ENCODE data around the gene ZNF546.
"Not testable (repeated sequence)": the region's sequence is repeated elsewhere in the genome, so short reads cannot be mapped to it uniquely, and the experiment has no call there.

The ZNF546 gene

GRCh38 chr19:39996811-39997637, at the start of gene ZNF546:
Gene ZNF546, plus strand, starts transcription at chr19:39997060. Its CDS starts 1,267 bp downstream, at chr19:39998327.
- DNase-seq: peak; percentile 93

- DNase-seq: no peak
Measured at GRCh38 chr19:39949026-39949747, 47.7 kb upstream of the ZNF546 start.

- DNase-seq: no peak
Measured at GRCh38 chr19:39951065-39951650, 45.7 kb upstream of the ZNF546 start.

GRCh38 chr19:39951686-39952085, 45.2 kb upstream of the ZNF546 start:
- DNase-seq: peak; percentile 48

GRCh38 chr19:39953915-39954314, 42.9 kb upstream of the ZNF546 start:
- DNase-seq: no peak

GRCh38 chr19:39957886-39958285, 39.0 kb upstream of the ZNF546 start:
- not testable (repeated sequence) for DNase-seq

- DNase-seq: not testable (repeated sequence)
Measured at GRCh38 chr19:39958942-39959341, 37.9 kb upstream of the ZNF546 start.

GRCh38 chr19:39959407-39959806, 37.5 kb upstream of the ZNF546 start:
- DNase-seq: not testable (repeated sequence)

- DNase-seq: no peak
Measured at GRCh38 chr19:39963898-39964297, 33.0 kb upstream of the ZNF546 start.

- DNase-seq: no peak
Measured at GRCh38 chr19:39966617-39967016, 30.2 kb upstream of the ZNF546 start.

GRCh38 chr19:39967561-39967960, 29.3 kb upstream of the ZNF546 start:
- no peak for DNase-seq

GRCh38 chr19:39968789-39969188, 28.1 kb upstream of the ZNF546 start:
- no peak for DNase-seq

- DNase-seq: no peak
Measured at GRCh38 chr19:39969266-39969665, 27.6 kb upstream of the ZNF546 start.

GRCh38 chr19:39969681-39970424, 27.0 kb upstream of the ZNF546 start:
- no peak for DNase-seq

GRCh38 chr19:39970425-39970674, 26.5 kb upstream of the ZNF546 start:
- no peak for DNase-seq

- peak; percentile 99 for DNase-seq
Measured at GRCh38 chr19:39970675-39971379, 26.0 kb upstream of the ZNF546 start, which contains the start of gene PSMC4. Gene PSMC4, plus strand, starts transcription at chr19:39971165. Its CDS starts 38 bp downstream, at chr19:39971203.

GRCh38 chr19:39971380-39972035, 25.4 kb upstream of the ZNF546 start:
- no peak for DNase-seq

- no peak for DNase-seq
Measured at GRCh38 chr19:39974377-39975155, 22.3 kb upstream of the ZNF546 start.

- no peak for DNase-seq
Measured at GRCh38 chr19:39982883-39983282, 14.0 kb upstream of the ZNF546 start.

- no peak for DNase-seq
Measured at GRCh38 chr19:39983695-39984300, 13.1 kb upstream of the ZNF546 start.

GRCh38 chr19:39986643-39987042, 10.2 kb upstream of the ZNF546 start:
- no peak for DNase-seq

All from EL (cell line).